LNCaP clone FGC (cell line): ENCODE data around the gene GNA15.

Experiments
- DNase-seq: peaks from one replicate; pipeline ENCODE4 v3.0.0-alpha.2; 2011; ENCODE audit warnings: low read depth
- H3K4me3 ChIP-seq: 2 replicates; pipeline ENCODE4 v1.5.1; 2011; ENCODE audit warnings: mild to moderate bottlenecking, low read depth, low read length, control low read depth
- TF ChIP-seq, protein P1 (sequence below): IDR thresholded peaks from 2 replicates; pipeline ENCODE4 v1.5.1; 2012; ENCODE audit warnings: mild to moderate bottlenecking; ENCODE audit not compliant: control insufficient read depth, insufficient read depth; ENCODE audit errors: extremely low read depth

Gene GNA15

DNA sequence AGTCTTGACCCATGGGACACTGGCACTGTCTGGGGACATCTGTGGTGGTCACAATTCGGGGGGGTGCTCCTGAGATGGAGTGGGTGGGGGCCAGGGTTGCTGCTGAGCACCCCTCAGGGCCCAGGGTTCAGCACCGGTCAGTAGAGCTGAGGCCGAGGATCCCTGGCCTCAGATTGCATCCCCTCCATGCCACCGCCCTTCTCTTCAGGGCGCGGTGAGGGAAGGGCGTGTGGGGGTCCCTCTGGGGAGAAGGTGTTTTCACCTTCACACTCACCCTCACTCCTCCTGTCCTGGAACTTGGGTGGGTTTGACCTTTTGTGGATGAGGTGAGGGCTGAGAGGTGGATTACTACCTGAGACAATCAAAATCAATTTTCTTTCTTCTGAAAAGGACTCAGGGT is 28.2 kb upstream of the GNA15 start:
- DNase-seq: no peak
- no peak overlapping the region for H3K4me3 ChIP-seq
- TF ChIP-seq, protein P1, sequence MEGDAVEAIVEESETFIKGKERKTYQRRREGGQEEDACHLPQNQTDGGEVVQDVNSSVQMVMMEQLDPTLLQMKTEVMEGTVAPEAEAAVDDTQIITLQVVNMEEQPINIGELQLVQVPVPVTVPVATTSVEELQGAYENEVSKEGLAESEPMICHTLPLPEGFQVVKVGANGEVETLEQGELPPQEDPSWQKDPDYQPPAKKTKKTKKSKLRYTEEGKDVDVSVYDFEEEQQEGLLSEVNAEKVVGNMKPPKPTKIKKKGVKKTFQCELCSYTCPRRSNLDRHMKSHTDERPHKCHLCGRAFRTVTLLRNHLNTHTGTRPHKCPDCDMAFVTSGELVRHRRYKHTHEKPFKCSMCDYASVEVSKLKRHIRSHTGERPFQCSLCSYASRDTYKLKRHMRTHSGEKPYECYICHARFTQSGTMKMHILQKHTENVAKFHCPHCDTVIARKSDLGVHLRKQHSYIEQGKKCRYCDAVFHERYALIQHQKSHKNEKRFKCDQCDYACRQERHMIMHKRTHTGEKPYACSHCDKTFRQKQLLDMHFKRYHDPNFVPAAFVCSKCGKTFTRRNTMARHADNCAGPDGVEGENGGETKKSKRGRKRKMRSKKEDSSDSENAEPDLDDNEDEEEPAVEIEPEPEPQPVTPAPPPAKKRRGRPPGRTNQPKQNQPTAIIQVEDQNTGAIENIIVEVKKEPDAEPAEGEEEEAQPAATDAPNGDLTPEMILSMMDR: no peak

DNA sequence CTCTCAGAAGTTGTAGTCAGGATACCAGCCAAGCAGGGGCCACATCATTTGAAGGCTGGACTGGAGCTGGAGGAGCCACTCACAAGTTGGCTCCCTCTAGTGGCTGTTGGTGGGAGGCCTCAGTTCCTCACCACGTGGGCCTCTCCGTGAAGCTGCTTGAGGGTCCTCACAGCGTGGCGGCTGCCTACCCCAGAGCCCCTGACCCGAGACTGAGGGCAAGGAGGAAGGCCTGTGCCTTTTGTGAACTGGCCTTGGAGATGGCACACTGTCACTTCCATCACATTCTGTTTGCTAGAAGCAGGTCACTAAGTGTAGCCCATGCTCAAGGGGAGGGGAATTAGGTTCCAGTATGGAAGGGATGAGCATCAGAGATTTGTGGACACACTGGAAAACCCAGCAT is 27.1 kb upstream of the GNA15 start:
- no peak for DNase-seq
- TF ChIP-seq, protein P1: peak; percentile 87
- H3K4me3 ChIP-seq: no peak overlapping the region

GRCh38 chr19:3109491-3109890 is 26.3 kb upstream of the GNA15 start:
- DNase-seq: no peak
- TF ChIP-seq, protein P1: no peak
- H3K4me3 ChIP-seq: no peak overlapping the region

GRCh38 chr19:3110126-3110825 is 25.6 kb upstream of the GNA15 start:
- TF ChIP-seq, protein P1: no peak
- H3K4me3 ChIP-seq: no peak overlapping the region
- no peak for DNase-seq

GRCh38 chr19:3111586-3112247 is 24.1 kb upstream of the GNA15 start:
- TF ChIP-seq, protein P1: no peak
- no peak overlapping the region for H3K4me3 ChIP-seq
- DNase-seq: no peak

GRCh38 chr19:3112375-3113099 is 23.3 kb upstream of the GNA15 start:
- TF ChIP-seq, protein P1: no peak
- H3K4me3 ChIP-seq: no peak overlapping the region
- no peak for DNase-seq
